Measurements from ENCODE around the gene BBC3.
"Not testable (repeated sequence)": the region's sequence is repeated elsewhere in the genome, so short reads cannot be mapped to it uniquely, and the experiment has no call there.

The BBC3 gene, protein sequence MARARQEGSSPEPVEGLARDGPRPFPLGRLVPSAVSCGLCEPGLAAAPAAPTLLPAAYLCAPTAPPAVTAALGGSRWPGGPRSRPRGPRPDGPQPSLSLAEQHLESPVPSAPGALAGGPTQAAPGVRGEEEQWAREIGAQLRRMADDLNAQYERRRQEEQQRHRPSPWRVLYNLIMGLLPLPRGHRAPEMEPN

DNA sequence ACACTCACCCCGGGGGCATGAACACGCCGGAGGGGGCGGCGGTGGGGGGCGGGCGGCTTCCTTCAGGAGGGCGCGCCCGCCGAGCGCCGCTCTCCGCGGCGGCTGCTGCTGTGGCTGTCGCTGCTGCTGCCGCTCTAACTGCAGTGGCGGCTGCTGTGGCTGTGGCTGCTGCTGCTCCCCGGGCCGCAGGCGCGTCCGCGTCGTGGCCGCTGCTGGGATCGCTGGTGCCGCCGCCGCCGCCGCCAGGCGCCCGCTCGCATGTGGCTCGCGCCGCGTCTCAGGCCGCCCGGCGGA lies at the start of gene BBC3:
BBC3 (minus strand) TSS at position 279 of the 294 bp plus-strand sequence. CDS start 2,768 bp downstream, outside the sequence.
- no peak for FAIRE-seq

DNA sequence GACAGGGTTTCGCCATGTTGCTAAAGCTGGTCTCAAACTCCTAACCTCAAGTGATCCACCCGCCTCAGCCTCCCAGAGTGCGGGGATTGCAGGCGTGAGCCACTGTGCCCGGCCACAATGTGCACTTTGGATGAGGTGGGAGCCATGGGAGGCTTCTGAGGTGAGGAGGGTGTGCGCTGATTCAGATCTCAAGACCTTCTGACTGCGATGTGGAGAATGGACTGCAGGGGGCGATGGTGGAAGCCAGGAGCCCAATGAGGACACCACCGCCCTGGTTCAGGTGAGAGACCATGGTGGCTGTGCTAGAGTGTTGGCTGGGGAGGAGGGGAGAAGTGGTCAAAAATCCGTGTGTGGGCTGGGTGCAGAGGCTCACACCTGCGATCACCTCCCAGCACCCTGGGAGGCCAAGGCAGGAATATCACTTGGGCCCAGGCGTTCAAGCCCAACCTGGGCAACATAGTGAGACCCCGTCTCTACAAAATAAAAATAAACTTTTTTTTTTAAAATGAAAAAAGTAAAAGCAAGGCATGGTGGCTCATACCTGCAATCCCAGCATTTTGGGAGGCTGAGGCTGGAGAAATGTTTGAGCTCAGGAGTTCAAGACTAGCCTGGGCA lies 49.3 kb upstream of the BBC3 start:
- FAIRE-seq, result no peak

DNA sequence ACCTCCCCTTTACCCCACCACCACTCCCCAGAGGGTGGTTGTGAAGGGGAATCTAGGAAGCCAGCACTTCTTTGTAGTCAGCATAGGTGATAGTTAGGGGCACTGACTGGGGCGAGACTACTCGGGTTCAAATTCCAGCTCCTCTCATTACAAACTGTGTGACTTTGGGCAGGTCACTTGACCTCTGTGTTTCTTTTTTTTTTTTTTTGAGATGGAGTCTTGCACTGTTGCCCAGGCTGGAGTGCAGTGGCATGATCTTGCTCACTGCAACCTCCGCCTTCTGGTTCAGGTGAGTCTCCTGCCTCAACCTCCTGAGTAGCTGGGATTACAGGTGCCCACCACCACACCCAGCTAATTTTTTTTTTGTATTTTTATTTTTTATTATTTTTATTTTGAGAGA lies 45.5 kb upstream of the BBC3 start:
- FAIRE-seq, result not testable (repeated sequence)

DNA sequence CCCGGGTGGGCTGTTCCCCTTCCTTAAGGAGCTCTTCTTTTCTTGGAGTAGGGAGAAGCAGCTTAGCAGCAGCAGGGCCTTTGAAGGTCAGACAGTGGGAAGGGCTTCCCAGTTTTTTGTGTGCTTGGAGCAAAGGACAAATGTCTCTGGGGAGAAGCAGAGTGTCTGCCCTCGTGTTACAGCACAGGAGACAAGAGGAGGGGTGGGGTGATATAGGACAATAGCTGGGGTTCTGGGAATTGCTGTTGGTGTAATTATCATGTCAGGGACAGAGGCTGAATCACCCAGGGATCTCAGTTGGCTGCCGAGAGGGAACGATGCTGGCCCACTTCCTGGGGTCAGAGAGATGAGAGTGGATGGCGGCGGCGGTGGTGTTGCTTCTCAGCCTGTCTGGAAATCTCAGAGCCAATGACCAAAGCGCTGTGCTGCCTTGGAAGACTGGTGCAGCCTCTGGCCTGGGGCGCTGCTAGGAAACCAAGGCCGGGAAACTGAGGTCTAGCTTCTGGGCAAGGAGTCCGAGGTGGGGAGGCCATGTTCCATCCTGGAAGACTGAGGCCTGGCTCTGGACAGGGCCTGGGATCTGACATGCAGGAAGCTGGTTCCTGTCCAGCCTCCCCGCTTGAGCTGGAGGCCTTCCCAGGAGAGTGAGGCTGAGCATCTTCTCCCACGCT lies 44.9 kb upstream of the BBC3 start:
- no peak for FAIRE-seq

DNA sequence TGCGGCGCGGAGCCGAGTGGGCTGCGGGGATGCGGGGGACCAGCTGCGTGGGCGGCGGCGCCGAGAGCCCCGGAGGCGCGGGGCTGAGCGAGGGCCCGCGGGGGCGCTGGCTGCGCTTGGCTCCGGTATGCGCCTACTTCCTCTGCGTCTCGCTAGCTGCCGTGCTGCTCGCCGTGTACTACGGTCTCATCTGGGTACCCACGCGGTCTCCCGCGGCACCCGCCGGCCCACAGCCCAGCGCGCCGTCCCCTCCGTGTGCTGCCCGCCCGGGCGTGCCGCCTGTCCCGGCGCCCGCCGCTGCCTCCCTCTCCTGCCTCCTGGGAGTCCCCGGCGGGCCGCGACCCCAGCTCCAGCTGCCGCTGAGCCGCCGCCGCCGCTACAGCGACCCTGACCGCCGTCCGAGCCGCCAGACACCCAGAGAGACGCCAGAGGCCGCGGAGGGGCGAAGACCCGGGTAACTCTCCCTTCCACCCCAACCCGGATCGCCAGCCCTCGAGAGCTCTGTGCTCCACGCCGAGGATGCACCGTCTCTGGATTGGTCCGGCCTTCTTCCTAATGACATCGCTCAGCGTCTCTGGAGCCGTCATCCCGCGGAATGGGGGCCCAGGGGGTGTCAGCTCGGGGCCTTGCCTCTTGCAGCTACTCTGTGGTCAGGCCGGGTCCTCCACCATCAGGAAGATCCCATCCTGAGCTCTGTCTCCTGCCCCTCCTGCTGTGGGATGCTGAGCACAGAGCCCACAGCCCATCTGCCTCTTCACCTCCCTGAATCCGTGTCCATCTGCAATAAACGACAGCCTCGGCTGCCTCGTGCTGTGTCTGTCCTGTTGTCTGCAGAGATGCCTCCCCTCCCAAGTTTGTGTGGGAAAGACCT lies 44.1 kb upstream of the BBC3 start:
- FAIRE-seq, result no peak

DNA sequence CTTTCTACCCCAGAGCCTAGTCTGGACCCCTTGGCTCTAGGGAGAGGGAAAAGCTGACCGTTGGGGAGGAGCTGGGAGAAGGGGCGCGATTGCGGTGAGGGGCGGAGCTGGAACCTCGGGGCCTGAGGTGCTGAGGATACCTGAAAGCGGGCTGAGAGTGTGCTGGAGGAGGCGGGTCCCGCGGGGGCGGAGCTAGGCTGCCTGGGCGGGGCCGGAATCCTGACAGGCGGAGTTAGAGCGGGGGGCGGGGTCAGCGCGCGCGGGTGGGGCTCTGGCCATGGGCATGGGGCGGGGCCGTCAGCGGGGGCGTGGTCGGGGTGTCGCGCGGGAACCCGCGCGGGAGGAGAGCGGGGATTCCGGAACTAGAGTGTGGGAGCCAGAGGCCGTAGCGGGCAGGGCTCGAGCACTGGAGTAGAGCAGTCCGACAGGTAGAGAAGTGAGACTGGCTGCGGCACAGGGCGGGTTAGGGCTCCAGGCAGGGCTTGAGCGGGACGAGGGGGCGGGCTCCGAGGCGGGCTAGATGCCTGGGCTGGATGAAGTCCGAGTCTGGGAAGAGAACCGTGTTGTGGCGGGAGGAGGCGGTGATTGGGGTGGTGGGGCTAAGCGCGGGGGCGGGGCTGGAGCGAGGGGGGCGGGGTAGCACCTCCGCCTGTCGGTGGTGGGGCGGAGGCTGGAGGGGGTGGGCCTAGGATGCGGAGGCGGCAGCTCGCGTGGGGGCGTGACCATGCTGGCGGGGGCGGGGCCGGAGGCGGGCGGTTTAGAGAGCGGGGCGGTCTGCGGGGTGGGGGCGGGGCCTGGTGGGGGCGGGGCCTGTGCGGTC lies 43.3 kb upstream of the BBC3 start, which contains the start of gene INAFM1:
INAFM1 (plus strand) TSS at position 815 of the 820 bp plus-strand sequence. CDS start 35 bp downstream, outside the sequence.
- FAIRE-seq, result no peak

DNA sequence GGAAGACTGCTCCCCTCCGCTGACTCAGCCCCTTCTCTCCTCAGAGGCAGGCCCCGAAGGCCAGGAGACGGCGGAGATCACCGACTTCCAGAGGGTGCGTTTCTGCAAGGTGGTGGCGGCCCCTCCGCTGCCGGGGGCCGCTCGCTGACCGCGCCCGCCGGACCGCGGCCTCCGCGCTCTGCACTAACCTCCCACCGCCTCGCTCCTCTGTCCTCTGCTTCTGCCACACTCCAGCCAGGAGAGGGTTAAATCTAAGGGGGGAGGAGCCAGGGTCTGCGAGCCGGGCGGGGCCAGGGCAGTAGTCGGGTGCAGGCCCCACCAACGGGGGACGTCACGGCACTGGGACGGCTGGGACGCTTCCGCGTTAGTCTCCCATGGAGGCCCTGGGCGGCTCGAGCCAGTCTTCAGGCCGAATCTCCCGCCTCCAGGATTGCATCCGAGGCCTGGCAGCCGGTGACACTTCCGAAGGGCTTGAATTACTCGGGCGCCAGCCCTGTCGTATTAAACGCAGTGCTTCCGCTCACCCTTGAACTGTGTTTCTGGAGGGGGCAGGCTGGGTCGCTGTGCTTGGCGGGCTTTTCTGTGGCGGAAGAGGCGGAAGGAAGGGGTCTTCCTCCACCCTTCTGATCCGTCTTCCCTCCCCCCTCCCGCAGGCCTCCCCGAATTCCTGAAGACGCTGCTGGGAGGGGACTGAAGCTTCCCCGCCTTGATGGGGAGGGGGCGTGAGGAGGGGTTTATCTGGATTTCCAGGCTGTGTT lies 42.5 kb upstream of the BBC3 start:
- no peak for FAIRE-seq

DNA sequence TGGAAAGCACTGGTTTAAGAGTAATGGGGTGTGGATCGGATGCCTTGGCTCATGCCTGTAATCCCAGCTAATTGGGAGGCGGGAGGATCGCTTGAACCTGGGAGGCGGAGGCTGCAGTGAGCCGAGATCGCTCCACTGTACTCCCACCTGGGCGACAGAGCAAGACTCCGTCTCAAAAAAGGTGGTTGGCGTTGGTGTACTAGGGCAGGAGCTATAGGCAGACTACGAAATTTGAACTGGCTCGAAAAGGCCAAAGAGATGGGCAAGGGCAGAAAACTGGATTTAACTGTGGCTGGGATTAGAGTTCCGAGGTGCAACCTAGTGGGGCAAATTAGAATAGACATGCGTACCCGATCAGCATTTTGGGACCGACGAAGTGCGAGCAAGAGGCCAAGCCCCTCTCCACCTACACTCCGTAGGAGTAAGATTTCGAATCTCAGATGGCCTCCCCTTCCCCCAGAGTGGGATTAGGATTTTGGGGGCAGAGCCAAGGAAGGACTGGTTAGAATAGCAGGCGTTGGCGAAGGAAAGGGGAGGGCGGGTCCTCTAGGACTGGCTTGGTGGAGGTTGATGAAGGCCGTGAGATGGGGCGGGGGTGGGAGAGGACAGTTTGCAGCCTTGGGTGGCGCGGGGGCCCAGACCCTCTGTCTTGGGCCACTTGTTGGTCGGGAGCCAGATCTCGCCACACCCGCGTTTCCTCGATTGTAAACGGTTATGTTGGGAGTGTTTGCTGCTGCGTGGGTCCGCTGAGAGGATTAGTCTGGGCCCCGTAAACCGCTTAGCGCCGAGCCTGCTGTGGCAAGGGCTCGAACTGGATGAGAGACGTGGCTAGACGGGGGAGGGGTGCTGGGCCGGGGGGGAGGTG lies 41.7 kb upstream of the BBC3 start:
- FAIRE-seq, result no peak

DNA sequence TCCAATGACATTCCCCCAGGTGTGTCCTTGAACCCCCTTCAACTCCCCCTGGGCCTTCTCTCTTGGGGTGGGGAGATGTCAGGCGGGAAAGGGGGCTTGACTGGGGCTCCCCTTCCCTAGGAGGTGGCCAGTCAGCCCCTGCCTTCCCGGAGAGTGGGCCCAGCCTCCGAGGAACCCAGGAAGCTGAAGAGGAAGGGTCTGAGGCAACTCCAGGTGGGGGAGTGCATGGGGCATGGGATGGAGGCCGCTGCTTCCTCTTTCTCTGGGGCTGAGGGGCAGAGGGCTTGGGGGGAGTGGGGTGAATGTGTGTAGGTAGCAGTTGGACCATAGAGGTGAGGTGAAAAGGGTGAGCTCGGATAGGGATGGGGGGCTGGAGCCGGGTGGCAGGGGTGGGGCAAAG lies 41.0 kb upstream of the BBC3 start:
- no peak for FAIRE-seq

DNA sequence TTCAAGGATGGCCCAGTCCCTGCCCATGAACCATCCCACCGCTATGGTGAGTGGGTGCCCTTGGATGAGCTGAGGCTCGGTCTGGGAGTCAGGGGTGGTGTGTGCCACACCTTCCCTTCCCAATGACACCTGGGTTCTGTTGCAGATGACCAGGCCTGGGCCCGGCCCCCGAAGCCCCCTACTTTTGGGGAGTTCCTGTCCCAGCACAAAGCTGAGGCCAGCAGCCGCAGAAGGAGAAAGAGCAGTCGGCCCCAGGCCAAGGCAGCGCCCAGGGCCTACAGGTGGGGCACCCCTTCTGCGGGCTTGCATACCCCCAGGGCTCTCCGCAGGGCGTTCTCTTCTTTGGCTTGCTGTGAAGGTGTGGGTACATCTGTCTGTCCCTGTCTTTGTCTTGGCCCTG lies 39.4 kb upstream of the BBC3 start:
- no peak for FAIRE-seq

DNA sequence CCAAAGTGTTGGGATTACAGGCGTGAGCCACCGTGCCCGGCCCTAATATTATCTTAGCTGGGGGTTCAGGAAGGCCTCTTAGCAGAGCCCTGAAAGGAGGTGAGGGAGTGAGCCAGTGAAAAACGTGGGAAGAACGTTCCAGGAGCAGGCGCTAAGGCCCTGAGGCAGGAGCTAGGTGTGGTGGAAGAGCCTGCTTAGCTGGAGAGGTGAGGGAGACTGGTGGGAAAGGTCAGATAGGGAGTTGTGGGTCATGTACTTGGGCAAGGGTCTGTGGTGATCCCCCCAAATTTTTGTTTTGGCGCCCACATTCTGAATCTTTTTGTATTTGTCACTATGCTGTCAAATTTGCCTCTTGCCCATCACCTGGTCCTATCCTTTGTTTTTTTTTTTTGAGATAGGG lies 38.6 kb upstream of the BBC3 start:
- no peak for FAIRE-seq

DNA sequence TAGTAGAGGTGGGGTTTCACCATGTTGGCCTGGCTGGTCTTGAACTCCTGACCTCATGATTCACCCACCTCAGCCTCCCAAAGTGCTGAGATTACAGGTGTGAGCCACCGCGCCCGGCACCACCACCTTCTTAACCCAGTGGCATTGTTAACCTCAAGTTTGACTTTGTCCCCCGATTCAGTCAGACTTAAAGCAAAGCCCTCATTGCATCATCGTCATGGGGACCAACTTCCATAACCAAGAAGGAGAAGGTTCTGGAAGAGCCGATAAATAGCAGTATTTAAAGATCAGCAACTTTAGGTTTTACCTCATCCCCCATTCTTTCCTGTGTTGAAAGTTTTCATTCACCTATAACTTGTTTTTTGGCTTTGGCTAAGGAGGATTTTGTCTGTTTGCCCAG lies 37.0 kb upstream of the BBC3 start:
- FAIRE-seq, result no peak

DNA sequence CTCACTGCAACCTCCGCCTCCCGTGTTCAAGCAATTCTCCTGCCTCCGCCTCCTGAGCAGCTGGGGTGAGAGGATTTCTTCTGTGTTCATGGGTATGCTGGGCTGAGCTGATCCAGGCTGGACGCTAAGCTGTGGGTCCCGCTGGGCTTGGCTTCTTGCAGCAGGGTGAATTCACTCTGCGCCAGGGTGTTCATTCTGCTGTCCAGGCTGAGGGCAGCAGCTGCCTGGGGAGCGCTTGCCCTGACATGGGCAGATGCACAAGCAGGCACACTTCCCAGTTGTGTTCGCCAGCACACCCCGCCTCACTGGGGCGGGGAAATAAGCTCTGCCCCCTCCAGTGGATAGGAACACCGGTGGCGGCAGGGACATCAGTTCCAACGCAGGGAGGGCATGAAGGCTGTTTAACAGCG lies 36.4 kb upstream of the BBC3 start:
- FAIRE-seq, result no peak

DNA sequence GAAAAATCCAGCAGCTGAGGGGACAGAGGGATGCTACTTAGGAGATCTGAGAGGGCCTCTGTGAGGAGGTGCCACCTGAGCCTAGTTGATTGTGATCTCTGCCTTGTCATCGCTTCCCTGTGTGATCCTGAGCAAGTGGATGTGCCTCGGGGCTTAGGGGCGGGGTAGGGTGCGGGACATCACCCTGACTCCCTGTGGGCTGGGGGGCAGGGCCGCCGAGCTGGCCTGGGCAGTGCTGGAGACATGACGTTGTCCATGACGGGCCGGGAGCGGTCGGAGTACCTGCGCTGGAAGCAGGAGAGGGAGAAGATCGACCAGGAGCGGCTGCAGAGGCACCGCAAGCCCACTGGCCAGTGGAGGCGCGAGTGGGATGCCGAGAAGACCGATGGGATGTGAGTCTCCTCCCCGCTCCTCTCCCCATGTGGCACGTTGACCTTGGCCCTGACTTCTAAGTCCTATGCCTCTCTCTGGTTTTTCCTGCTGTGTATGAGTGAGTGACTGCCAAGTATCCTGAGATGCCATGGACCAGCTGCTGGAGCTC lies 35.5 kb upstream of the BBC3 start:
- FAIRE-seq, result no peak

DNA sequence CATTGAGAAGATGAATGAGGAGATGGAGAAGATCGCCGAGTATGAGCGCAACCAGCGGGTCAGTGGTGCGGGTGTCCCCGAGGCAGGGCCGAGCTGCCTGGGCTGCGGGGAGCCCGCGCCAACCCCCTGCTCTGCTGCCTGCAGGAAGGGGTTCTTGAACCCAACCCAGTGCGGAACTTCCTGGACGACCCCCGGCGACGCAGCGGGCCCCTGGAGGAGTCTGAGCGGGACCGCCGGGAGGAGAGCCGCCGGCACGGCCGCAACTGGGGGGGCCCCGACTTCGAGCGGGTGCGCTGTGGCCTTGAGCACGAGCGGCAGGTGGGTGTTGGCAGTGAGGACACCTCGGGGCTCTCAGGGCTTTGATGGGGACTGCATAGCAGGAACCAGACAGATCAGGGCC lies 33.6 kb upstream of the BBC3 start:
- FAIRE-seq, result no peak

DNA sequence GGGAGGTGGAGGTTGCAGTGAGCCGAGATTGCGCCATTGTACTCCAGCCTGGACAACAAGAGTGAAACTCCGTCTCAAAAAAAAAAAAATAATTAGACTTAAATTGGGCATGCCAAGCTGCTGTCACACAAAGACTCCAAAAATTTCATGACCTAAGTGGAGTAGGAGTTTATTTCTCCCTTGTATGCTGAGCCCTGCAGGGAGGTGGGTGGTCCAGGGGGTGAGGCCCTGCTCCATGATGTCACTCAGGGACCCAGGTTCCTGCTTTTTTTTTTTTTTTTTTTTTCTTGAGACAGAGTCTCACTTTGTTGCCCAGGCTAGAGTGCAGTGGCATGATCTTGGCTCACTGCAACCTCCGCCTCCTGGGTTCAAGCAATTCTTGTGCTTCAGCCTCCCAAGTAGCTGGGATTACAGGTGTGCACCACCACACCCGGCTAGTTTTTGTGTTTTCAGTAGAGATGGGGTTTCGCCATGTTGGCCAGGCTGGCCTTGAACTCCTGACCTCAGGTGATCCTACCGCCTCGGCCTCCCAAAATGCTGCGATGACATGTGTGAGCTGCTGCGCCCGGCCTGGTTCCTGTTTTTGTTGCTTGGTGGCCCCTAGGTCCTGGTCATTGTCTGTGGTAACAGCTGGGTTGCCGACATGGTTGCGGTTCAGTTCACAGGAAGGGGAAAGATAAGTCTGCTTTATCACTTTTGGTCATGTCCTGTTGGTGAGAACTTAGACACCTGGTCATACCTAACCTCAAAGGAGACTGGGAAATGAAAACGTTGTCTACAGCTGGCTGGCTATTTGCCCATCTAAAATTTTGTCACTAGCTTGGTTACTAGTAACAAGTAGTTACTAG lies 31.2 kb upstream of the BBC3 start:
- FAIRE-seq, result not testable (repeated sequence)

DNA sequence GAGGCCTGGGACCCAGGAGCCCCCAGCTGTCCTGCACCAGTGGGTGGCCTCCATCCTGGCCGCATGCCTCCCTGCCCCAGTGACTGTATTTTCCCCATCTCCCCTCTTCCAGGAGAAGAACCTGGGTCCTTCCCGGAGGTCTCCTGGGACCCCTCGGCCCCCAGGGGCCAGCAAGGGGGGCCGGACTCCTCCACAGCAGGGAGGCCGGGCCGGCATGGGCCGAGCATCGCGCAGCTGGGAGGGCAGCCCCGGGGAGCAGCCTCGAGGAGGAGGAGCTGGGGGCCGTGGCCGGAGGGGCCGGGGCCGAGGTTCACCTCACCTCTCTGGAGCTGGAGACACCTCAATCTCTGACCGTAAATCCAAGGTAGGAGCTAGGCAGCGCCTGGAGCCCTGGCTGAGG lies 29.5 kb upstream of the BBC3 start:
- FAIRE-seq, result no peak

DNA sequence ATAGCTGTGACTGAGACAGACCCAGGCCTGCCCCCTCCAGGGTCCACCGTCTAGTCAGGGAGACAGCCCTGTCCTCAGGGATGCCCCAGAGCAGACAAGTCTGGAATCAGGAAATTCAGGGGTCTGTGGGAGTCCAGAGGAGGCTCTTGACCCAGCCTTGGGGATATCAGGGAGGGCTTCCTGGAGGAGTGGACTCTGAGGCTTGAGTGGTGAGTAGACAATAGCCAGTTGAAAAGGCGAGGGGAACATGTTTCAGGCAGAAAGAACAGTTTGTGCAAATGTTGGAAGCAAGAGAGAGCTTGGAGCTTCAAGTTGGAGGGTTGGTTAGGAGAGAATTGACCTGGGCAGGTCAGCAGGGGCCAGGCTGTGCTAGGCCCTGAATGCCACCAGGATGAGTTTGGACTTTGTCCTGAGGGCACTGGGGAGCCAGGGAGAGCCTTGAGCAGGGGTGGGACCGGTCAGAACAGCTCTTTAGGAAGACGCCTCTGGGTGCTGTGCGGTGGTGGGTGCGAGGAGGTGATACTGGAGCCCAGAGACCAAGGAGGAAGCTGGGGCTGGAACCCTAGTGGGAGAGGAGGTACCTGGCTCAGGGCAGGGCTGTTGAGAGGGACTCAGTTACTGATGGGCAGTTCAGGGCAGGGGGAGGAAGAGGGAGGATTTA lies 28.0 kb upstream of the BBC3 start:
- FAIRE-seq, result no peak

DNA sequence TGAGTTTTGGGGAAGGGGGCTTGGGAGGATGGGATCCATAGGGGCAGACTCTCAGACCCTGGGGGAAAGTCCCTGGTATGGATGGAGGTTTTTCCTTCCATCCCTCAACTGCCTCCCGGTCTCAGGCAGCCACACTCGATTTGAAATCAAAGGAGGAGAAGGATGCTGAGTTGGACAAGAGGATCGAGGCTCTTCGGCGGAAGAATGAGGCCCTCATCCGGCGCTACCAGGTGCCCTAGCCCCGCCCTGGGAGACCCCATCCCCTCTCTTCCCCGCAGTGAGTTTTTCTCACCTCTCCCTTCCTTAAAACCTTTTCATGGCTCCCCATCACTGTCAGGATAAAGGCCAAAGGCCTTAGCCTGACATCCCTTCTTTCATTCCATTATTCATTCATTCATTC lies 27.4 kb upstream of the BBC3 start:
- FAIRE-seq, result no peak
